RWPE2 (cell line): Measurements from ENCODE around the gene CTXN3.

Experiments
- ATAC-seq: fragments of 200-7000 bp; cut with Tn5 transposase; 3 replicates; pipeline ENCODE4 v1.9.1; 2021; ENCODE audit warnings: low read depth
- DNase-seq: peaks from one replicate; pipeline ENCODE4 v3.0.0-alpha.2; 2020; ENCODE audit warnings: low spot score
- H3K27ac ChIP-seq: fragments of 450-650 bp; 2 replicates; pipeline ENCODE4 v1.5.1; 2017; ENCODE audit warnings: mild to moderate bottlenecking; ENCODE audit not compliant: poor library complexity, severe bottlenecking
- H3K27me3 ChIP-seq: fragments of 250-450 bp; sonication (Bioruptor Pico); 2 replicates; pipeline ENCODE4 v1.5.1; 2021; ENCODE audit warnings: mild to moderate bottlenecking, moderate library complexity; ENCODE audit not compliant: insufficient read depth, poor library complexity, severe bottlenecking
- H3K36me3 ChIP-seq: fragments of 250-450 bp; sonication (Bioruptor Pico); 2 replicates; pipeline ENCODE4 v1.5.1; 2020; ENCODE audit warnings: low read depth, mild to moderate bottlenecking, moderate library complexity
- H3K4me1 ChIP-seq: fragments of 250-450 bp; sonication (Bioruptor Pico); 2 replicates; pipeline ENCODE4 v1.5.1; 2021; ENCODE audit warnings: mild to moderate bottlenecking, moderate library complexity; ENCODE audit not compliant: insufficient read depth, poor library complexity, severe bottlenecking
- H3K4me3 ChIP-seq: fragments of 250-450 bp; sonication (Bioruptor Pico); 2 replicates; pipeline ENCODE4 v1.5.1; 2021; ENCODE audit warnings: mild to moderate bottlenecking, moderate library complexity; ENCODE audit not compliant: severe bottlenecking
- H3K9me3 ChIP-seq: fragments of 250-450 bp; sonication (Bioruptor Pico); 2 replicates; pipeline ENCODE4 v1.5.1; 2021; ENCODE audit warnings: mild to moderate bottlenecking, moderate library complexity; ENCODE audit not compliant: severe bottlenecking
- CTCF ChIP-seq: fragments of 450-650 bp; IDR thresholded peaks from one replicate; pipeline ENCODE4 v1.5.1; 2017; ENCODE audit warnings: mild to moderate bottlenecking, moderate library complexity; ENCODE audit not compliant: poor library complexity, severe bottlenecking

The CTXN3 gene

DNA sequence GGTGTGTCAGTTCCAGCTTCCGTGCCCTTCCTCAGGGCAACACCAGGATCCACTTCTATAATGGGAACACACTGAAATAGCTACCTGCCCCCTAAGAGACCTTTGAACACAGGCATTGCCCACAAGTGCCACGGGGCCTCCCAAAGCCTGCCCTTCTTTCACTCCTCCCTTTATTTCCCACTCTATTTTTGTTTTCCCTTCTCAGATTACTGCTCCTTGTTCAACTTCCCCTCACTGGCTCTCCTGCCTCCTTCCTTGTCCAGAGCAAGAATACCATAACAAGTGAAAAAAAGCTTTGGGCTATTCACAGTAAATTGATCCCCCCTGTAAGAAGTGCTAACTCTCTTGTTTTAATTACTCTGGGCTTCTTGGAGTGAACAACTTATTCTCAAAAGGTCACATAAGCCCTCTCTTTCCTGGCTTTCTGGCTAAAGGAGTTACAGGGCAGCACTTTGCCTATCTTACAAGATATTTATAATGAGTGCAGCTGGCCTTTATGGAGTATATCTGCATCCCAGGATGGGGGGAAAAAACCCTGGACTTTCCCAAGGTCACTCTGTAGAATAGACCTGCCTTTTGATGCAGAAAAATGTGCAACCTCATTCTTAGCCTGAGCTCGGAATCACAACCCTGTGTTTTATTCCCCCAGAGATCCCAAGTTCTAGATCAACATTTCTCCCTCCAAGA, 11.3 kb downstream of the CTXN3 start:
- H3K27me3 ChIP-seq: no peaks in the 10 kb centered on the region
- ATAC-seq (no peak; the same call in 2 of the 3 replicates), DNase-seq (no peak)
- H3K9me3 ChIP-seq: no peaks in the 10 kb centered on the region
- no peak overlapping the region for H3K4me3 ChIP-seq
- H3K27ac ChIP-seq: no peak overlapping the region
- H3K4me1 ChIP-seq: no peaks in the 10 kb centered on the region
- H3K36me3 ChIP-seq: no peaks in the 10 kb centered on the region
- TF ChIP-seq CTCF: no peak

GRCh38 chr5:127664093-127664492, 15.2 kb downstream of the CTXN3 start:
- no peak for TF ChIP-seq CTCF
- no peak overlapping the region for H3K4me3 ChIP-seq
- H3K27me3 ChIP-seq: no peaks in the 10 kb centered on the region
- no peak for DNase-seq
- no peak overlapping the region for H3K27ac ChIP-seq
- ATAC-seq: no peak
- H3K36me3 ChIP-seq: no peaks in the 10 kb centered on the region
- no peaks in the 10 kb centered on the region for H3K9me3 ChIP-seq
- H3K4me1 ChIP-seq: no peaks in the 10 kb centered on the region

- ATAC-seq (no peak), DNase-seq (no peak)
- no peaks in the 10 kb centered on the region for H3K9me3 ChIP-seq
- no peak overlapping the region for H3K27ac ChIP-seq
- H3K4me1 ChIP-seq: no peaks in the 10 kb centered on the region
- H3K27me3 ChIP-seq: no peaks in the 10 kb centered on the region
- no peaks in the 10 kb centered on the region for H3K36me3 ChIP-seq
- no peak for TF ChIP-seq CTCF
- no peak overlapping the region for H3K4me3 ChIP-seq
Observed at GRCh38 chr5:127665641-127666040, 16.8 kb downstream of the CTXN3 start.

DNA sequence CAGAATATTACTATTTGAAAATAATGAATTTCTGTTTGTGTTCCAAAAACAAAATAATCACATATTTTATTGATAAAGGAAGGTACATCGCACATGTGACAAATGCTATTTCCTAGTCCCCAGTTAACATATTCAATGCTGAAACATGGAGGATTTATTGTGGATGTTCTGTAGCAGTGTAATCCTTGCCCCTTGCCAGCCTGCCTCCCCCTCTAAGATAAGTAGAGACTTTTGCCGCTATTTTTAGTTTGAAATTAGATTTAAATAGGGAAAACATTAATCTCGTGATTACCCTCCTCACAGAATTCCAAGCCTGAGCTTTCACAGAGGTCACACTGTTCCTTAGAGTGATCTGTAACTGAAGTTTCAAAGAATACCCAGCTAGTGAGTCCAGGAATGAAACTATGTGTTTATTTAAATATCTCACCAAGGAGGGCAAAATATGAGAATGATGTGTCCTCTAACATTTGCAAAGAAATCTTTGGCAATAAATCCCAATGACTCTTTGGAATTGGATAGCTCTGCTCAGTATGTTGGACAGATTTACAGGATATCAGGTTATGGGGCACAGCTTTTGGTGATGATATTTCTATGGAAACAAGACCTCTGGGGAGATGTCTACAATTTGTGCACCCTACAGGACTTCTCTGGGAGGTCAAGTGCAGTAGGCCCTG, 17.3 kb downstream of the CTXN3 start:
- H3K27me3 ChIP-seq: no peaks in the 10 kb centered on the region
- H3K9me3 ChIP-seq: no peaks in the 10 kb centered on the region
- DNase-seq: no peak
- TF ChIP-seq CTCF: no peak
- ATAC-seq: no peak
- no peak overlapping the region for H3K27ac ChIP-seq
- no peaks in the 10 kb centered on the region for H3K4me1 ChIP-seq
- no peak overlapping the region for H3K4me3 ChIP-seq
- H3K36me3 ChIP-seq: no peaks in the 10 kb centered on the region

DNA sequence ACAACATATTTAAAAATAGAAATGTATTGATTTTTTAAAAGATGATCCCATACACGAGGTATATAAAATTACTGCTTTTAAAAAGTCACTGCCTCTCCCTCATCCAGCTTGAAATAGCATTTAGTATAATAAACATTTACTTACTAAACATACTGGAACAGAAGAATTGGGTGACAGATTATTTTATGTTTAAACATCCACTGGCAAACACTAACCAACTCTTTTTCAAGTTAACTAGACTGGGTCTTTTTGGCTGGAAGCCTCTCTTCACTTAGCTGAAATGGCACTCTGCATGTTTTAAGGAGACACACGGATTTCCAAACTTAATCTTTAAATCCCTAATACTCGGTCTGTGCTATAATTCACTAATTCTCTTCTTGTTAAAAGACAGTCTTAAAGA, 19.0 kb downstream of the CTXN3 start:
- no peak overlapping the region for H3K4me3 ChIP-seq
- H3K27ac ChIP-seq: no peak overlapping the region
- H3K4me1 ChIP-seq: no peaks in the 10 kb centered on the region
- no peaks in the 10 kb centered on the region for H3K9me3 ChIP-seq
- ATAC-seq: no peak
- DNase-seq: no peak
- no peak for TF ChIP-seq CTCF
- no peaks in the 10 kb centered on the region for H3K27me3 ChIP-seq
- H3K36me3 ChIP-seq: no peaks in the 10 kb centered on the region
